Large intestine (tissue), 12 donors: Measurements from ENCODE around the gene EIF4G2. TPM values are rescaled to one million over a fixed set of nuclear protein-coding genes. Genes with fewer than 3 reads are reported as not detected.

Experiments used
- DNase-seq, 2 donors: peaks; one replicate each; pipeline versions ENCODE4 v3.0.0 to v3.0.0-alpha.2; 2013
- H3K27ac ChIP-seq: one replicate; pipeline ENCODE4 v1.5.1; 2013; ENCODE audit warnings: low read length
- H3K27me3 ChIP-seq: 2 replicates; pipeline ENCODE4 v1.6.1; 2013; ENCODE audit warnings: low read length; ENCODE audit not compliant: control insufficient read depth, insufficient read depth
- H3K36me3 ChIP-seq: 2 replicates; pipeline ENCODE4 v1.6.1; 2013; ENCODE audit warnings: low read length; ENCODE audit not compliant: control insufficient read depth, insufficient read depth
- H3K4me1 ChIP-seq: one replicate; pipeline ENCODE4 v1.6.1; 2013; ENCODE audit warnings: low read length; ENCODE audit not compliant: control insufficient read depth, insufficient read depth
- H3K4me3 ChIP-seq: one replicate; pipeline ENCODE4 v1.5.1; 2013; ENCODE audit warnings: low read length
- H3K9me3 ChIP-seq: one replicate; pipeline ENCODE4 v1.6.1; 2013; ENCODE audit warnings: mild to moderate bottlenecking, low read depth, low read length, moderate library complexity; ENCODE audit not compliant: control insufficient read depth
- WGBS: methylation state at CpG from one replicate; pipeline ENCODE4 v1.1.5; 2013; ENCODE audit warnings: low lambda C conversion rate; ENCODE audit not compliant: insufficient coverage; 5-methylcytosine and 5-hydroxymethylcytosine counted together
- long read RNA-seq, 11 donors: transcript quantifications; one replicate each; lab custom pipeline, GENCODE V29; 2026
- polyA plus RNA-seq: library from polyadenylated mRNA; unstranded; fragments of 120-200 nt; gene quantifications from one replicate; pipeline ENCODE4 v1.2.1, GENCODE V29; 2013

Gene EIF4G2
- 475 TPM for polyA plus RNA-seq
- long read RNA-seq, donor 1, transcript EIF4G2-201 (22 exons, 3,978 nt) = major isoform, 12 of 58 reads
- long read RNA-seq, donor 1, partial matches to known transcripts = 36 of 58 reads
- long read RNA-seq, donor 1, other reads (novel, unspliced or antisense) = 0 of 58 reads
- long read RNA-seq, donor 2, transcript EIF4G2-201 (22 exons, 3,978 nt) = major isoform, 21 of 187 reads
- long read RNA-seq, donor 2, transcript EIF4G2-204 (3 exons, 690 nt) = minor isoform, 9 of 187 reads
- long read RNA-seq, donor 2, transcript EIF4G2-202 (21 exons, 3,346 nt) = minor isoform, 6 of 187 reads
- long read RNA-seq, donor 2, transcript EIF4G2-228 (2 exons, 523 nt) = minor isoform, 6 of 187 reads
- long read RNA-seq, donor 2, partial matches to known transcripts = 140 of 187 reads
- long read RNA-seq, donor 2, other reads (novel, unspliced or antisense) = 0 of 187 reads
- long read RNA-seq, donor 3 = 0 reads
- long read RNA-seq, donor 4, partial matches to known transcripts = 18 of 21 reads
- long read RNA-seq, donor 4, other reads (novel, unspliced or antisense) = 0 of 21 reads
- long read RNA-seq, donor 5, transcript EIF4G2-202 (21 exons, 3,346 nt) = minor isoform, 7 of 102 reads
- long read RNA-seq, donor 5, transcript EIF4G2-201 (22 exons, 3,978 nt) = major isoform, 29 of 102 reads
- long read RNA-seq, donor 5, partial matches to known transcripts = 59 of 102 reads
- long read RNA-seq, donor 5, other reads (novel, unspliced or antisense) = 0 of 102 reads
- long read RNA-seq, donor 6, transcript EIF4G2-204 (3 exons, 690 nt) = minor isoform, 9 of 196 reads
- long read RNA-seq, donor 6, transcript EIF4G2-228 (2 exons, 523 nt) = minor isoform, 6 of 196 reads
- long read RNA-seq, donor 6, transcript EIF4G2-201 (22 exons, 3,978 nt) = major isoform, 27 of 196 reads
- long read RNA-seq, donor 6, partial matches to known transcripts = 148 of 196 reads
- long read RNA-seq, donor 6, other reads (novel, unspliced or antisense) = 0 of 196 reads
- long read RNA-seq, donor 7, transcript EIF4G2-201 (22 exons, 3,978 nt) = major isoform, 16 of 95 reads
- long read RNA-seq, donor 7, transcript EIF4G2-228 (2 exons, 523 nt) = minor isoform, 5 of 95 reads
- long read RNA-seq, donor 7, partial matches to known transcripts = 68 of 95 reads
- long read RNA-seq, donor 7, other reads (novel, unspliced or antisense) = 0 of 95 reads
- long read RNA-seq, donor 8, transcript EIF4G2-204 (3 exons, 690 nt) = minor isoform, 7 of 252 reads
- long read RNA-seq, donor 8, transcript EIF4G2-201 (22 exons, 3,978 nt) = major isoform, 24 of 252 reads
- long read RNA-seq, donor 8, transcript EIF4G2-202 (21 exons, 3,346 nt) = minor isoform, 5 of 252 reads
- long read RNA-seq, donor 8, transcript EIF4G2-228 (2 exons, 523 nt) = minor isoform, 8 of 252 reads
- long read RNA-seq, donor 8, partial matches to known transcripts = 200 of 252 reads
- long read RNA-seq, donor 8, other reads (novel, unspliced or antisense) = 0 of 252 reads
- long read RNA-seq, donor 9, transcript EIF4G2-228 (2 exons, 523 nt) = minor isoform, 13 of 276 reads
- long read RNA-seq, donor 9, transcript EIF4G2-204 (3 exons, 690 nt) = minor isoform, 9 of 276 reads
- long read RNA-seq, donor 9, transcript EIF4G2-201 (22 exons, 3,978 nt) = major isoform, 21 of 276 reads
- long read RNA-seq, donor 9, transcript EIF4G2-202 (21 exons, 3,346 nt) = minor isoform, 5 of 276 reads
- long read RNA-seq, donor 9, partial matches to known transcripts = 227 of 276 reads
- long read RNA-seq, donor 9, other reads (novel, unspliced or antisense) = 0 of 276 reads
- long read RNA-seq, donor 10, transcript EIF4G2-204 (3 exons, 690 nt) = minor isoform, 7 of 171 reads
- long read RNA-seq, donor 10, transcript EIF4G2-201 (22 exons, 3,978 nt) = major isoform, 33 of 171 reads
- long read RNA-seq, donor 10, transcript EIF4G2-202 (21 exons, 3,346 nt) = minor isoform, 6 of 171 reads
- long read RNA-seq, donor 10, transcript EIF4G2-228 (2 exons, 523 nt) = minor isoform, 5 of 171 reads
- long read RNA-seq, donor 10, partial matches to known transcripts = 115 of 171 reads
- long read RNA-seq, donor 10, other reads (novel, unspliced or antisense) = 0 of 171 reads
- long read RNA-seq, donor 11, transcript EIF4G2-201 (22 exons, 3,978 nt) = major isoform, 27 of 134 reads
- long read RNA-seq, donor 11, partial matches to known transcripts = 94 of 134 reads
- long read RNA-seq, donor 11, other reads (novel, unspliced or antisense) = 0 of 134 reads

GRCh38 chr11:10808553-10809372 is at the start of gene EIF4G2:
TSS of gene EIF4G2 (minus strand) at chr11:10808926.
- WGBS = no CpG with 5 or more reads among the region's 65 CpGs
- no peaks in the 10 kb centered on the region for H3K27me3 ChIP-seq
- H3K4me3 ChIP-seq = peak within 1 kb of the TSS; percentile 95
- H3K9me3 ChIP-seq = no peaks in the 10 kb centered on the region
- peak; percentile 99 to 100 for DNase-seq
- peaks cover 19% of the 10 kb centered on the region for H3K4me1 ChIP-seq
- peak within 1 kb of the TSS; percentile 99 for H3K27ac ChIP-seq
- H3K36me3 ChIP-seq = peaks cover 34% of the 10 kb centered on the region

DNA sequence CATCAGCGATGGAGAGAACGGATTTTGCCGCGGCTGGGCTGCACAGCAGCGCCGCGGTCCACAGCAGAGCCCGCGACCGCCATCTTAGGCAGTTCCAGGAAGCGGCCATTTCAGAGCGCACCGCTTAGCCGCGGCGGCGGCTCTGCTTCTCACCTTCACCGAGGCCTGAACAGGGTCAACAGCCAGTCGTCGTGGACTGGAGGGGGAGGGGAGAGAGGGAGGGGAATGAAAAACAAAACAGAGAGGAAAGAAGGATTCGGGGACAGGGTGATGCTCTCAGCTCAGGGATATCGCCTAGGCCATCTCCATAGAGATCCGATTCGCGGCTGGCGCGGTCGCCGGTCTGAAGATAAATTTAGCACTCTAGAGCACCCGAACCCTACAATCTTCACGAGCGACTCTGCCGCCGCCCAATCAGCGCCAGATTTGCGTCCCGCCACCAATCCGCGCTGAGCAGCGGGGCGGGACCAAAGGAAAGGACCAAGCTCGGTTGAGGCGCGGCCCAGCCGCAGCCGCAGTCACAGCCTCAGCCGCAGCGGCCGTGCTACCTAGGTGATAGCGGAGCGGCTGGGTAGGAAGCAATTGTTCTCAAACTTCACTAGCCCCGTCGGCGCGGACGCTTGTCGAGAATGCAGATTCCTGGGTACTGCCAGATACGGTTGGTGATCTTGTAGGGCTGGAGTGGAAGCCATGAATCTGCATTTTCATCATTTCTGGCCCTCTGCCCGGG is 49.1 kb upstream of the EIF4G2 start, which contains the start of gene ZBED5:
Gene ZBED5 (minus strand): TSS at position 345 of the 730 bp plus-strand sequence. CDS start 3,108 bp downstream, outside the sequence.
- H3K27ac ChIP-seq = peak within 1 kb of the TSS; percentile 91
- H3K4me1 ChIP-seq = peaks cover 6% of the 10 kb centered on the region
- no peaks in the 10 kb centered on the region for H3K27me3 ChIP-seq
- H3K36me3 ChIP-seq = peaks cover 21% of the 10 kb centered on the region
- peak; percentile 98 to 99 for DNase-seq
- H3K9me3 ChIP-seq = no peaks in the 10 kb centered on the region
- WGBS = no CpG with 5 or more reads among the region's 59 CpGs
- H3K4me3 ChIP-seq = peak within 1 kb of the TSS; percentile 76

- H3K4me3 ChIP-seq = peak overlapping the region; percentile 76
- peak in 1 of 2 donors; percentile 85 for DNase-seq
- no CpG with 5 or more reads among the region's 14 CpGs for WGBS
- H3K9me3 ChIP-seq = no peaks in the 10 kb centered on the region
- H3K27ac ChIP-seq = peak overlapping the region; percentile 91
- peaks cover 23% of the 10 kb centered on the region for H3K36me3 ChIP-seq
- peaks cover 6% of the 10 kb centered on the region for H3K4me1 ChIP-seq
- no peaks in the 10 kb centered on the region for H3K27me3 ChIP-seq
Measured at GRCh38 chr11:10857459-10857708, 48.7 kb upstream of the EIF4G2 start.

- no CpG with 5 or more reads among the region's 17 CpGs for WGBS
- DNase-seq = peak in 1 of 2 donors; percentile 60
Measured at GRCh38 chr11:10856689-10857458, 48.1 kb upstream of the EIF4G2 start.

DNA sequence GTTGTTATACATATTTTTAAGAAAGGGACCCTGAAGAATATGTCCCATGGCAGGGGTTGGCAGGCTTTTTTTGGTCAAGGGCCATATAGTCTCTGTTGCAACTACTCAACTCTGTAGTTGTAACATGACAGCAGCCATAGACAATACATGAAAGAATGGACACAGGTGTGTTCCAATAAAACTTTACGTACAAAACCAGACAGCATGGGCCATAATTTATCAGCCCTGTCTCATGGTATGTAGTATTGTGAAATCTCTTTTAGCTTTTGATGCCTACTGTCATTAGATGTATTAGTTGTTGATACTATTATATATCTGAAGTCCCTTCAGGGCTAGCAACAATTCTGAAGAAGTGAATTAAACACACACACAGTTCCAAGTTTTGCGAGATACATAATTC is 46.6 kb upstream of the EIF4G2 start:
- no peak overlapping the region for H3K27ac ChIP-seq
- 100% methylated on average over 1 of the region's 2 CpGs for WGBS
- no peak for DNase-seq
- peaks cover 25% of the 10 kb centered on the region for H3K36me3 ChIP-seq
- H3K4me3 ChIP-seq = no peak overlapping the region
- no peaks in the 10 kb centered on the region for H3K9me3 ChIP-seq
- no peaks in the 10 kb centered on the region for H3K27me3 ChIP-seq
- peaks cover 6% of the 10 kb centered on the region for H3K4me1 ChIP-seq

More at GRCh38 chr11:10856689-10857458, 48.1 kb upstream of the EIF4G2 start:
- Histone ChIP-seq H3K27ac (peak overlapping the region; percentile 91), H3K4me3 (peak overlapping the region; percentile 76), H3K27me3 (no peaks in the 10 kb centered on the region), H3K4me1 (peaks cover 6% of the 10 kb centered on the region), H3K9me3 (no peaks in the 10 kb centered on the region), H3K36me3 (peaks cover 24% of the 10 kb centered on the region)

GRCh38 chr11:10847960-10848860 is 39.5 kb upstream of the EIF4G2 start:
- WGBS = no CpG with 5 or more reads among the region's 3 CpGs
- Histone ChIP-seq H3K36me3 (peaks cover 7% of the 10 kb centered on the region), H3K9me3 (no peaks in the 10 kb centered on the region), H3K27me3 (no peaks in the 10 kb centered on the region), H3K4me1 (peaks cover 12% of the 10 kb centered on the region), H3K4me3 (no peak overlapping the region), H3K27ac (no peak overlapping the region)
- DNase-seq = no peak

DNA sequence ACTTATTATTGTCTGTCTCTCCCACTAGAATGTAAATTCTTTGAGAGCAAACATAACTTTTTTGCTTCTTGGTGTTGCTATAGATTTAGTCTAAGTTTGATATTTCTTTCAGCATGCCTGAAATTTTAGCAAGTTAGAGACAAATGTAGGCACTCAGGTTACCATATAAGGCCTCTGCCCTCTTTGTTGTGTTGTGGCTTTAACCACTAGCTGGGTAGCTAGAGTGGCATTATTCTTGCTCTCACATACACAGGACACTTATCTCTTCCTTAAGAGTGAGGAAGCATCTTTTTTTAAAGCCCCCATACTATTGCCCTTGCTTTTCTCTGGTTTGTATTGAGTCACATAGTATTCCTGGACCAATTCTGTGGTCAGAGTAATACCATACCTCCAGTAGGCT is 37.9 kb upstream of the EIF4G2 start:
- H3K27ac ChIP-seq = no peak overlapping the region
- no peaks in the 10 kb centered on the region for H3K27me3 ChIP-seq
- H3K4me1 ChIP-seq = peaks cover 22% of the 10 kb centered on the region
- H3K36me3 ChIP-seq = no peaks in the 10 kb centered on the region
- DNase-seq = no peak
- no peak overlapping the region for H3K4me3 ChIP-seq
- H3K9me3 ChIP-seq = no peaks in the 10 kb centered on the region
